NCI-H187 treated with DMSO at 0.1 percent for 48 hours (cell line): ENCODE results near the gene NOL8.
A peak's percentile ranks its signal among the peaks of the same experiment; 100 is the strongest.

Experiments used
- DNase-seq: peaks from one replicate; lab custom pipeline; 2025; lab: John Stamatoyannopoulos, UW

NOL8 gene

DNA sequence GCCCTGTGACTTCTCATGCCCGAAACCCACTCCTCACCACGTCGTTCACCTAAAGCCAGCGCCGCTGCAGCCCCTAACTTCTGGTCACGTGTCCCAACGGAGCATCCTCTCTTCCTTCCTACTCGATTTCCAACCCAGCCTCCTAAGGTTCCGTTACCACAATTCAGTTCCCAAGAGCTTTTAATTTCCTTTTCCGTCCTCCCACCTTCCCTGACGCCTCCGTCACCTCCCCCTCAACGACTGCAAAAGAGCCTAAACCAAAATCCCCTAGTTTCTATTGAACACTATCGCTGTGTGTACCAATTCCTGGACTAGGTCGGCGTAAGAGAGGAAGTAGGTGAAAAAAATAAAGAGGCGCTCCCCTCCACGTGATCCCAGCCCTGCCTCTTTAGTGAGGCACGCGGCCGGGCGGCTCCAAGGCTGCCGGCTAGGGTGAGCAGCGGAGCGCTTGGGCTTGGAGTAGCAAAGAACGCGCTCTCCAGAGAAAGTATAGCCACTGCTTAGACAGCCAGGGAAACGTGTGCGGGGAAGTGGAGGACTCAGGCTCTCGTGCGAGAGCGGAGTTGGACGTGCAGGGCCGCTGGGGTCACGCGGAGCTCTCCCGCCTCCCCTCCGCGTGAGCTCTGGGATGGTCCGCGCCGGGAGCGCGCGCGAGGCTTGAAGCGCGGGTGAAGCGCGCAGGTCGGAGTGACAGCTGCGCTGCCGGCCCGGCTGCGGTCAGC lies at the start of gene NOL8, which contains the start of gene CENPP:
Gene NOL8 (minus strand): TSS at position 82 of the 722 bp plus-strand sequence. CDS start 1,189 bp downstream, outside the sequence.
Gene CENPP (plus strand): TSS at position 685 of the 722 bp plus-strand sequence.
- peak; percentile 48 for DNase-seq

DNA sequence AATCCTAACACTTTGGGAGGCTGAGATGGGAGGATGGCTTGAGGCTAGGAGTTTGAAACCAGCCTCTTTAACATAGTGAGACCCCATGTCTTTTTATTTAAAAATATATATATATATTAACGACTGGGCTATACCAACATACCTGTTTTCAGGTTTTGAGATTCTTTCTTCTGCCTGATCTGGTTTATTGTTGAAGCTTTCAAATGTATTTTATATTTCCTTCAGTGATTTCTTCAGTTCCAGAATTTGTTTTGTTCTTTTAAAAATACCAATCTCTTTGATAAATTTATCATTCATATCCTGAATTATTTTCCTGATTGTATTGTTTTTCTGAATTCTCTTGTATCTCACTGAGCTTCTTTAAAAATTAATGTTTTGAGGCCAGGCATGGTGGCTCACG lies 48.0 kb upstream of the NOL8 start:
- DNase-seq = no peak

DNA sequence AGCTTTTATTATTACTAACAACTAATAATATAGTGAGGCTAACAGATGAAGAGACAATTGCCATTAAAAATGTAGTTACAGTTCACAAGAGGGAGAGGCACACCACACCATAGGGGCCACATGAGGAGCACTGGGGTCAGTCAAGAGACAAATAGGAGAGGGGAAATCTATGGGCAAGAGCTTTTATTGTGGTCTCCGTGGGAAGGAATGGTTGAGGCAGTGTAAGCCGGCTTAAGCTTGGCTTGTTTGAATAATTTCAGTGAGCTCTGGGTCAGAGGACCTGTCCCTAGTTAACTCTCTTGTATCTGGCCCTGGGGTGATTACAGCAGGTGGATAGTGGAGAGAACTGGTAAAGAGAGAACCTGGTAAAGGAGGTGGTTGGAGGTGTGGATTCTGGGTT lies 43.9 kb upstream of the NOL8 start:
- no peak for DNase-seq

DNA sequence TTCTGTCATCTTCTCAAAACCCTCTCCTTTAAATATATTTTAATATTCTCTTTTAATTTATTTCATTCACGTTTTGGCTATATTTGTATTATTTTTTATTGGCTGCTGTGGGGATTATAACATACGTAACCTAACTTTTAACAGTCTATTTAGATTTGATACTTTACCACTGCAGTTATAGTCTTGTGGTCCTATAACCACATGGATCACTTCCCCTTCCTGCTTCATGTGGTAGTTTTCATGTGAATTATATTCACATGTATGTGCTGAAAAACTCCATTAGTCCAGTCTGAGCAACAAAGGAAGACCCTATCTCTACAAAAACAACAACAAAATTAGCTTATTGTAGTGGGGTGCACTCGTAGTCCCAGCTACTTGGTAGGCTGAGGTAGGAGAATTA lies 34.9 kb upstream of the NOL8 start:
- no peak for DNase-seq

DNA sequence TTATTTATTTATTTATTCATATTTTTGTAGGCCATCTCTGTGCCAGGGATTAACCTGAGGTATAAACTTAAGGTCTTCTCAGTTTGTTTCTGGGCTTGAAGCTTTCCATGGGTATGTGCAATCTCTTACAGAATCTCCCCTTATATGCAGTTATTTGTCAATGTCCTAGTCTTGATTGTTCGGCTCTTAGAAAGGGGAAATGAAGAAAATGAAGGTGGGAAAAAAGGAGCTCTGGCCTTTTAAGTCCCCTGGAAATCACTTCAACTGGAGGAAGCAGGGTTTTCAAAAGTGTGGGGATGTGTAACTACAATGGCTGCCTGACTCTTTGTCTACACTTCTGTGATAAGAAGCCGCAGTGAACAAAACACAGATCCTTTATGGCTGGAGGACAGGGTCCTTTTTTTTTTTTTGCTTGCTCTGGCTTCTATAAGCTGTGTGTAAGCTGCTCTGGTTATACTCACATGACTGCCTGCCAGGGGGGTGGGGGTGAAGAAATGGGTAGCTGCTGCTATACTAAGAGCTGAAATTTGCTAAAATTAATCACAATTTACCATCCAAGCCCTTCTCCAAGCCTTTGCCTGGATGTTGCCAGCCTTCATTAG lies 34.3 kb upstream of the NOL8 start:
- DNase-seq = no peak

DNA sequence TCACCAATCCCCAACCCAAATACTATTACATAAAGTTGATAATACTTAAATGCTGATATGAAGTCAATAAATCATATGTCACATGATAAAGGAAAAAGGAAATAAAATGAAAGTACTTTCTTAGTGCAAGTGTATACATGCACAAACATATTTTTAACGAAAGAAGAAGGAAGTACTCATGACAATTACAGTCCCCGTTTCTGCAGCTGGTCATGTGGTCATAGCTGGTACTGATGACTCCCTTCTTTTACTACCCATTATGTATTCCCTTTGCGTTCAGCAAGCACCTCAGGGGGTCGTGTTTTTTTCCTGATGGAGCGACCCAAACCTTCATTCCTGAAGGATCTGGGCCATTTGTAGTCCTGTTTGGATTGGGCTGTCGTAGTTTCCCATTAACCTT lies 27.9 kb upstream of the NOL8 start:
- DNase-seq = no peak

DNA sequence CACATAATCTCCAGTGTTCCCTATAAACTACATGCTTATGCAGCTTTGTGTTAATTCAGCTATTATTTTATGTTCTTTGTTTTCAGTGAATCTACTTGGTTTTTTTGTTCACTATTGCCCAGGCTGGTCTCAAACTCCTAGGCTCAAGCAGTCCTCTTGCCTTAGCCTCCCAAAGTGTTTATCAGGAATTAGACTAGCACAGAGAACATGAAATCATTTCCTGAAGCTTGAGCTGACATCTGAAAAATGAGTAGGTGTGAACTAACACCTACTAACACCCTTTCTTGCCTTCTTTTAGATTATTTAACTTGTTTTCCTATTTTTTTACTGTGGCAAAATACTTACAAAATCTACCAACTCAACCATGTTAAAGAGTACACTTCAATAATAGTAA lies 25.6 kb upstream of the NOL8 start:
- no peak for DNase-seq

DNA sequence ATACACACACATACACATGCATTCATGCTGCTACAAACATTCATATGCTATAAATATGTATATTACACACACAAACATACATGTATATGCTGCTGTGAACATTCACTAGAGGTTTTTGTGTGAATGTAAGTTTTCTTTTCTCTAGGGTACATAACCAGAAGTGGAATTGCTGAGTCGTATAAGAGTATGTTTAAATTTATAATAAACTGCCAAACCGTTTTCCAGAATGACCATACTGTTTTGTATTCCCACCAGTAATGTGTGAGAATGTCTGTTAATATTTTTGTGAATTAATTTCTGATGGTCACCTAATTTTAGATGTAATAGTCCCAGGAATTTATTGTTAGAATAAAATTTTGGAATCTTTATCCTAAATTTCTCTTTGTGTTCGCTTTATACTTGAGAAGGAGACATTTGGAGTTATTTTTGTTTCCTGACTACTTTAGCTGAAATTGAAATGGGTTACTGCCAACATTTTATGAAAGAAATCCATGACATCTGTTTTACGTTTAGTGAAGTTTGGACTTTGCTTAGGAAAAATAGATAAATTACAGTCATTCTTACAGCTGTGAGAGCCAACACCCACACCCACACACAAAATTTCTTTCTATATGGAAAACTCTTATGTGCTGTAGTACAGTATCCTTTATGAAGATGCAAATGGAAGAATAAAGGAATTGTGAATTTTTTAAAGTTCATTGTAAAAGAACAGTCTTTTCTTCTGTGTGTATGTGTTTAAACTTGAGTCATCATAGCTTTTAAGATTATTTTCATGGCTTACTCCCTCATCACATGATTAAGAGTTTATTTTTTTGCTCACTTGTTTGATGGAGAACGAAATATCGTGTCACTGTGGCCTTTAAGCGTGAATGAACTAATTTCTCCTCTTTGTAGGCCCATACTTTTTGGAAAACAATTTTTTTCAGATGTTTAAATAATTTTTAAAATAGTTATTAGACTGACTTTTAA lies 24.9 kb upstream of the NOL8 start:
- no peak for DNase-seq

DNA sequence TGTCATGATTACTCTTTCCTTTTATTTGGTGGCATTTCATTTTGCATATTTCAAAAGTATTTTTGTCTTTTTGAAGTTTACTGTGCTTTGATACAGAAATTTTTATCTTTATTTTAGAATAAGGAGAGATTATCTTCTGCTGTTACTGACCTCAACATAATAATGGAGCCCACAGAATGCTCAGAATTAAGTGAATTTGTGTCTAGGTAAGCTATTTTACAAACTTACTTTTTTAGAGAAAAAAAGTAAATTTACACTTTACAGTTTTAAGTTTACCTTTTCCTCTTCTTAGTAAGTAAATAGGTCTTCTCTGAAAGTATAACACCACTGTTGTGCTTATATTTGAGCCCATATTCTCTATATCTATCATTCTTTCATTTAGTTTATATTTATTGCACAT lies 20.4 kb upstream of the NOL8 start:
- DNase-seq = no peak

DNA sequence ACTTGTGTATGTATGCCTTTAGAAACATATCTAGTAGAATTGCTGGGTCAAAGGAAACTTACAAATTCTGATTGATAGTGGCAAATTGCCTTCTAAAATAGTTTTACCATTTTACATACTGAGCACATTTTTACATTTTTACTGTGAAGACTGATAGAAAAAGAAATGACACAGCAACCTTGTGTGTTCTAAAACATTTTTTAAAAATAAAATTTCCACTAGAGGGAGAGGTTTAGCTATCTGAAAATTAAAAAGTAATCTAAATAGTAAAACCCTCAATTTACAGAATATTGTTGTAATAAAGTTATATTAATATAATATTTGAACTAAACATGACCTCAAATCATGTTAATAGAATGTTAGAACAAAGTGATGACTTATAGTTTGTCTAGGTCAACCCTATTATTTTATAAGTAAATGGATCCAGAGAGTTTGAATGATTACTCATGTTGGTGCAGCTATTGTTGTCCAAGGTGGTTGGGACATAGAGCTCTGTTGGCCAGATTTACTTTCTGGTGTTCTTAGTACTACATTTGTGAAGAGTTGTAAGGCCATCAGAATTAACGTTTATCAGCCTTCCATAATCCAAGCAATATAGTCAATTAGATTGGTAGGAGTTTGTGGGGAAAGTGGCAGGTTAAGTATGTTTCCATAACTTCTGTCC lies 17.8 kb upstream of the NOL8 start:
- DNase-seq = no peak

DNA sequence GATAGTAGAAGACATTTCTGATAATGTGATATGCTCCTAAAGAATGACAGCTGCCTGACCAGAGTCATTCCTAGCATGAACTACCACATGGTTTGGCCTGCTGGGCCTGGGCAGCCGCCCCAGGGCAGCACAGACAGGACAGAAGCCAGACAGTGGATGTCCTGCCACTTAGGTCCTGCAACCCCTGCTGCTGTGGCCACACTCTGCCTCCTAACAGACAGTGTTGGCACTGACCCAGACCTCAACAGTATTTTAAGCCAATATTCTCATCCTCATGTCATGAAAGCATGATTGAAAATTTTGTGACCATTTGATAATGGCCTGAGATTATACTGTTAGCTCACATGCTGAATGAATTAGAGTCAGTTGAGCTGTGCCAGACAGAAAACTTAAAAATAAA lies 16.4 kb upstream of the NOL8 start:
- no peak for DNase-seq

DNA sequence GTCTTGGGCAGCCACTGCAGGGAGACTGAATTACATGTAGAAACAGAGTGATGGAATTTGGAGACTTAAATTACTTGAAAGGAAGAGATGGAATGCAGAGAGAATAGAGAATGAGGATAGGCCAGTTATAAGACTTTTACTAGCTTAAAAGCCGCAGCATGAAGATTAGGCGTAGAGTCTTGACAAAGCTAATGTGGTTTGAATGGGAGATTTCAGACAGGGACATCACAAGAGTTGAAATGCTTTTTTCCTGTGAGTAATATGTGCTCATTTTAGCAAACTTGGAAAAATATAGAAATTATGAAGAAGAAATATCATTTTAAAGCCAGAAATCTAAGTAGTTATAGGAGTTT lies 8.1 kb upstream of the NOL8 start:
- no peak for DNase-seq

DNA sequence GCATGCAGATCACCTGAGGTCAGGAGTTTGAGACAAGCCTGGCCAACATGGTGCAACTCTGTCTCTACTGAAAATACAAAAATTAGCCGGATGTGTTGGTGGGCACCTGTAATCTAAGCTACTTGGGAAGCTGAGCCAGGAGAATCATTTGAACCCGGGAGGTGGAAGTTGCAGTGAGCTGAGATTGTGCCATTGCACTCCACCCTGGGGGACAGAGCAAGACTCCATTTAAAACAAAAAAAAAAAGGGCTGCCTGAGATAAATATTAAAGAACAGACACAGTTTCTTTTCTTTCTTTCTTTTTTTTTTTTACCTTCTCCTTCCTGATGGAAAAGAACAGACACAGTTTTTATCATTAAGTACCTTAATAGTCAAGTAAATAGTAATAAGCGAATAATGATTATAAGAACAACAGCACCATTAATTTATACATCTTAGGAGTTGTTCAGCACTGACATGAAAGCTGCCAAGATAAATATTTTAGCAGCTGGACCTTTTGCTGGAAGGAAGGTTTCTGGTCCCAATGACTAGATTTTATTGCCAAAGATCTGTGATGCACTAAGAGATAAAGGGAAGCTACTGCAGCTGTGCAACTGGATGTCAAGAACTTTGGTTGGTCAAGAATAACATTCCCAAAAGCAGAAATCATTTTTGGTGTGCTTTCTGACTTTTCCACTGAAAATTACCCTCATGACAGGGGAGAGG lies 7.6 kb upstream of the NOL8 start:
- DNase-seq = no peak

DNA sequence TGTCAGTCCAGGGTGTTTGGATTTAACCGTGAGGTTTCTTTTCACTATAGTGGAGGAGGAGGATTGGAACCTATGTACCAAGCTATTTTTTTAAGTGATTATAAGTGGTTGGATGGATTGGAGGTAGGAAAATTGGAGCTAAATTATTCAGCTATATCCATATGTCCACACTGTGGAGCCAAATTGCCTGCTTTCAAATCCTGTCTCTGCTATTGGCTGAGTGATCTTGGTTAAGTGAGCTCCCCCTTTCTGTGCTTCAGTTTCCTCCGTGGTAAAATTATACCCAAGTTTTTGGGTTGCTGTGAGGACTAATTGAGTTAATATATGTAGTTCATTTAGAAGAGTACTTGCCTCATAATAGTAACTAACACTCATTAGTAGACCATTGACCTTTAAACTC lies 3.1 kb upstream of the NOL8 start:
- no peak for DNase-seq

DNA sequence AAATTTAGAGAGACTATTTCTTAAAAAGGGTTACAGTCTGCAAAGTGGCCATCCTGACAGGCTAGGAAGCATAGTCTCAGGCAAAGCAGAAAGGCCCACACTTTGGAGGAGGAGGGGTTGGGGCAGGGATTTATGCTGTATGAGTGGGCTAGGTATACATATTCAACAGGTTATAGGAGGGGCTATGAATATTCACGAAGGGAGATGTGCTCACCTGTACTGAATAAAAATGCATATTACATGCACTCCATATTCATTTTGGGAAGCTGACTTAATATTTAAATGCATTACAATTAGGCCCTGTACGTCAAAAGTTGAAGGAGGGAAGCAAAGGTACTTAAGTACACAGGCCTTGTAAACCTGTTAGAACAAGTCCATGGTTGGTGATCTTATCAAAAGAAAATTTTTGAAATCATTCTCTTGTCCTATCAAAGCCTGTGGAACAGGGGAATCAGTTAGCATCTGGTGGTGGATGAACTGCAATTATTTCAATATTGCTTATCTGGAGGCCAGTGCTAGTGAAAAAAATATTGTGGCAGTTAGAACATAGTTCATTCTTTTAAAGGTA lies 2.2 kb upstream of the NOL8 start:
- no peak for DNase-seq

DNA sequence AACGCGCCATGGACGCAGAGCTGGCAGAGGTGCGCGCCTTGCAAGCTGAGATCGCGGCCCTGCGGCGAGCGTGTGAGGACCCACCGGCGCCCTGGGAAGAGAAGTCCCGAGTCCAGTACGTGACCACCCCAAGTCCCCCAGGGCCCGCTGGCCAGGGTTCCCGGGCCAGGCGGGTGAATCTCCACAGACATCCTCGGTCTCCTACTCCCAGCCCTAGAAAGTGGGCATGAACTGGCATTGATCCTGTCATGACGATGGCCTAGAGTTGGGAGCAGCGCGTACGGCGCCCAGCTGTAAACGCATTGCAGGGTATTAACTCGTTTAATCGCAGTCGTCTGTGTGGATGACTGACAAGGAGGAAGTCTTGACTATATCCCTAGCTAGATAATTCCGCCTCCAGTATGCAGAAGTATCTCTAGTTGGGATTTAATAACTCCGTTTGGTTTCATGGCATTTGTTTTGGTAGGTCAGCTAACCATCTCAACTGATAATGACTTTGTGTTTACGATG lies 896 bp upstream of the NOL8 start:
- DNase-seq = no peak

DNA sequence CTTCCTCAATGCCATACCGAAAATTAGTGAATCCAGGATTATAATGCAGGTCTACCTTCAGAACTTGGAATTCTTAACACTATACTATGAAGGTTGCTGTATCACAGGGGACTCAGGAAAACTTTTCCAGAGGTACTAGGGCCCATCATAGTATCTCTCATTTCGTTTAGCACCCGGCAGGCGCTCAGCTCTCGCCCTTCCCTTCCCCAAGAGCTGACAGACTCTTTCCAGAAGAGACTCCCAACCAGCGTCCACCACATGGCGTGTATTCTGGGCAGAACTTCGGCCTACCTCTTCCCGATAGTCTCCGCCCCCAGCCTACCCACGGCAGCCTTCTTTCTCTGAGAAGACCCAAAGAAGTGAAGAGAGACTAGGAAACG lies 271 bp downstream of the NOL8 start:
- no peak for DNase-seq

DNA sequence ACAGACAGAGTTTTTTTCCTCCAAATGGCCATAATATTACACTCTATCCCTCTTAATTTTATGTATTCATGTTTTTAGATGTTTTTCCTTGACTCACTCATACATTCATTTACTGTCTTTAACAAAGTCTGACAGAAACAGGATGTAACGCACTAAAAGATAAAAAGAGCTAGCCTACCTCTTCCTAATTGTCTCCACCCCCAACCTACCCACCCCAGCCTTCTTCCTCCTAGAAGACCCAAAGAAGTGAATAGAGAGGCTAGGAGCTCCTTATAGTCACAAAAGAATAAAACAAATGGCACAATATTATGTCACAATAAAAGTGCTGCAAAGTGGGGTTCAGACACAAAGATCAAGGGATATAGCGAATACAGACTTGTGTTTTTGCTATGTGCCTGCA lies 719 bp downstream of the NOL8 start:
- DNase-seq = no peak

DNA sequence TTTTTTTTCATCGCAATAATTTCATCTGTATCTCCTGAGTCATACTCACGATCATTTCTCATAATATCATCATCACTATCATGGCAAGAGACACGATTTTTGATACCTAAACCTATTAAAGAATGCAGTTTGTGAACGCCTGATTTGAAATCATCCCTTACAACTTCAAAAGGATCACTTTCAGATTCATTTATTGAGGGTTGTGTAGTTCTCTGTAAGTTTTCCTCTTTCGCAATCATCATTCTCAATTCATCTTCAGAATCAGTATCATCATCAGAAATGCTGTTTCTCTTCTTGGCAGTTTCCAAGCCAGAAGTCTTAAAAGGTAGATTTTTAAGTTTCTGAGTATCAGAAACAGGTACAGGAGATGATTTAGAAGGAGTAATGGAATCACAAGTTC lies 9.7 kb downstream of the NOL8 start:
- DNase-seq = no peak

DNA sequence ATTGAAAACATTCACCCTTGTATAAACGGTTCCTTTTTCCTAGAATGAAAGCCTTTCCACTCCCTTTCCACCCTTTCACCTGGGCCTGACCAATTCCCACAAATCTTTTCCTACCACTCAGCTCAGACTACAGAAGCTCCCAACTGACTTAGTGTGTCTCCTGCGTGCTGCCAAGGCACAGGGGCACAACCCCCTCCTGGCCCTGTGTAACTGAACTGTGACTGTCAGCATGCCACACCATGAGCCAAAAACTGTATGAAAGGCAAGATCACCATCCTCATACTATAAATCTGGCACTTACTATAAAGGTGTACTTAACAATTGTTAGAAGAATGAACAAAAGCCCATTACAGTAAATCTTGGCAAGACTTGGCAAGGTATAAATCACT lies 11.5 kb downstream of the NOL8 start:
- DNase-seq = no peak
